ENCODE measurements around the gene CCIN. TPM values are rescaled to one million over a fixed set of nuclear protein-coding genes. Genes with fewer than 3 reads are reported as not detected.

Gene CCIN
- total and polyA plus RNA-seq, 9 of the 15 experiments (the other 6 are each of a cell fraction or from before 2014, with no cell fraction given) = not detected

DNA sequence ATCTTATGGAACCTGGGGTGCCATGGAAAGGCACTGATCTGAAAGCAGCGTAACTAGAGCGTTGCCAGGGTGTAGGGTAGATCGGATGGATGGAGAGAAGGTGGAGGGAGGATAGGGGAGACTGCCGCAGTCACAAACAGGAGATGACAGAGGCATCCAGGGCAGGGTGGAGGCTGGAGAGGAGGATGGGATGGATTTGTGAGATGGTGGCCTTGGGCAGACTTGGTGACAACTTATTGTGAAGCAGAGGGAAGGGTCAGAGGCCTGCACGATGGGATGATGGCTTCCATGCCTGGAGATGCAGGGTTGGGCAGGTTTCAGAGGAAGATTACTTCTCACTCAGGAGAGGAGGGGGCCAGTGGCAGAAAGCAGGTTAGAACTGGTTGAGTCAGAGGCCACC, 30.3 kb upstream of the CCIN start:
- peaks cover 28 to 54% of the 10 kb centered on the region in 2 experiments; a peak in 4 of 5 replicates for H3K4me1 ChIP-seq (replicated peaks in 1 of 2; ENCODE audit: control insufficient read depth in 2 of 2, insufficient read depth in 2 of 2, low read length in 2 of 2)

More for the DNA sequence above, 30.3 kb upstream of the CCIN start:
- in situ Hi-C loops (cut with MboI) = no loop called here
- POLR2A ChIA-PET = no interaction called here
- H3K9me3 ChIP-seq (replicated peaks; ENCODE audit: control insufficient read depth, insufficient read depth, low read depth, low read length) = no peaks in the 10 kb centered on the region
- CTCF ChIA-PET (ENCODE audit: low intra/inter-chr PET ratio) = no interaction called here
- no peaks in the 10 kb centered on the region for H3K9me1 ChIP-seq (ENCODE audit: control insufficient read depth, insufficient read depth, low read length)
- H3K36me3 ChIP-seq (ENCODE audit: control insufficient read depth, insufficient read depth, low read length) = no peaks in the 10 kb centered on the region
- H3K27me3 ChIP-seq (ENCODE audit: control insufficient read depth in 2 of 2, insufficient read depth in 2 of 2, low read length in 2 of 2) = no peaks in the 10 kb centered on the region
- BruUV-seq (replicated peaks) = no TSS peak
- H3K79me2 ChIP-seq (ENCODE audit: control insufficient read depth, insufficient read depth, low read length) = peaks cover 6% of the 10 kb centered on the region; the same call in 1 of the 3 replicates
- H2AFZ ChIP-seq (ENCODE audit: low read depth, low read length) = no peak overlapping the region
- no peak overlapping the region for H3K27ac ChIP-seq (ENCODE audit: extremely low read depth, low read depth, low read length)
- ATAC-seq (no peak), FAIRE-seq (no peak), DNase-seq (ENCODE audit: extremely low read depth in 1 of 4, low spot score in 3 of 4) (no peak)
- TF ChIP-seq, protein P1, sequence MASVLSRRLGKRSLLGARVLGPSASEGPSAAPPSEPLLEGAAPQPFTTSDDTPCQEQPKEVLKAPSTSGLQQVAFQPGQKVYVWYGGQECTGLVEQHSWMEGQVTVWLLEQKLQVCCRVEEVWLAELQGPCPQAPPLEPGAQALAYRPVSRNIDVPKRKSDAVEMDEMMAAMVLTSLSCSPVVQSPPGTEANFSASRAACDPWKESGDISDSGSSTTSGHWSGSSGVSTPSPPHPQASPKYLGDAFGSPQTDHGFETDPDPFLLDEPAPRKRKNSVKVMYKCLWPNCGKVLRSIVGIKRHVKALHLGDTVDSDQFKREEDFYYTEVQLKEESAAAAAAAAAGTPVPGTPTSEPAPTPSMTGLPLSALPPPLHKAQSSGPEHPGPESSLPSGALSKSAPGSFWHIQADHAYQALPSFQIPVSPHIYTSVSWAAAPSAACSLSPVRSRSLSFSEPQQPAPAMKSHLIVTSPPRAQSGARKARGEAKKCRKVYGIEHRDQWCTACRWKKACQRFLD (CRISPR knock-in tag; IDR thresholded peaks at IDR 0.05) = no peak
- TF ChIP-seq, protein P2, sequence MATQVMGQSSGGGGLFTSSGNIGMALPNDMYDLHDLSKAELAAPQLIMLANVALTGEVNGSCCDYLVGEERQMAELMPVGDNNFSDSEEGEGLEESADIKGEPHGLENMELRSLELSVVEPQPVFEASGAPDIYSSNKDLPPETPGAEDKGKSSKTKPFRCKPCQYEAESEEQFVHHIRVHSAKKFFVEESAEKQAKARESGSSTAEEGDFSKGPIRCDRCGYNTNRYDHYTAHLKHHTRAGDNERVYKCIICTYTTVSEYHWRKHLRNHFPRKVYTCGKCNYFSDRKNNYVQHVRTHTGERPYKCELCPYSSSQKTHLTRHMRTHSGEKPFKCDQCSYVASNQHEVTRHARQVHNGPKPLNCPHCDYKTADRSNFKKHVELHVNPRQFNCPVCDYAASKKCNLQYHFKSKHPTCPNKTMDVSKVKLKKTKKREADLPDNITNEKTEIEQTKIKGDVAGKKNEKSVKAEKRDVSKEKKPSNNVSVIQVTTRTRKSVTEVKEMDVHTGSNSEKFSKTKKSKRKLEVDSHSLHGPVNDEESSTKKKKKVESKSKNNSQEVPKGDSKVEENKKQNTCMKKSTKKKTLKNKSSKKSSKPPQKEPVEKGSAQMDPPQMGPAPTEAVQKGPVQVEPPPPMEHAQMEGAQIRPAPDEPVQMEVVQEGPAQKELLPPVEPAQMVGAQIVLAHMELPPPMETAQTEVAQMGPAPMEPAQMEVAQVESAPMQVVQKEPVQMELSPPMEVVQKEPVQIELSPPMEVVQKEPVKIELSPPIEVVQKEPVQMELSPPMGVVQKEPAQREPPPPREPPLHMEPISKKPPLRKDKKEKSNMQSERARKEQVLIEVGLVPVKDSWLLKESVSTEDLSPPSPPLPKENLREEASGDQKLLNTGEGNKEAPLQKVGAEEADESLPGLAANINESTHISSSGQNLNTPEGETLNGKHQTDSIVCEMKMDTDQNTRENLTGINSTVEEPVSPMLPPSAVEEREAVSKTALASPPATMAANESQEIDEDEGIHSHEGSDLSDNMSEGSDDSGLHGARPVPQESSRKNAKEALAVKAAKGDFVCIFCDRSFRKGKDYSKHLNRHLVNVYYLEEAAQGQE (IDR thresholded peaks at IDR 0.05; ENCODE audit: borderline replicate concordance) = peak; percentile 39
- TF ChIP-seq, protein P2 (CRISPR knock-in tag; IDR thresholded peaks at IDR 0.05; ENCODE audit: low read depth) = no peak
- H3K4me3 ChIP-seq = no peak overlapping the region
- no peak overlapping the region for H3K4me2 ChIP-seq (ENCODE audit: insufficient read depth, low read length)
- H3K9ac ChIP-seq (ENCODE audit: insufficient read depth in 1 of 2, low read depth in 2 of 2, low read length in 2 of 2) = no peak overlapping the region
- WGBS (ENCODE audit: insufficient coverage, low coverage, missing lambda C conversion rate) = 78% methylated on average over 4 of the region's 5 CpGs
- no peaks in the 10 kb centered on the region; the same call in 1 of the 2 replicates for H4K20me1 ChIP-seq (replicated peaks; ENCODE audit: control insufficient read depth, insufficient read depth, low read length)
- intact Hi-C loops (cut with micrococcal nuclease) = no loop called here

All from K562 (cell line).